ENCODE results near the gene PLEKHA6.
"Not testable (repeated sequence)": the region's sequence is repeated elsewhere in the genome, so short reads cannot be mapped to it uniquely, and the experiment has no call there.

PLEKHA6 gene

DNA sequence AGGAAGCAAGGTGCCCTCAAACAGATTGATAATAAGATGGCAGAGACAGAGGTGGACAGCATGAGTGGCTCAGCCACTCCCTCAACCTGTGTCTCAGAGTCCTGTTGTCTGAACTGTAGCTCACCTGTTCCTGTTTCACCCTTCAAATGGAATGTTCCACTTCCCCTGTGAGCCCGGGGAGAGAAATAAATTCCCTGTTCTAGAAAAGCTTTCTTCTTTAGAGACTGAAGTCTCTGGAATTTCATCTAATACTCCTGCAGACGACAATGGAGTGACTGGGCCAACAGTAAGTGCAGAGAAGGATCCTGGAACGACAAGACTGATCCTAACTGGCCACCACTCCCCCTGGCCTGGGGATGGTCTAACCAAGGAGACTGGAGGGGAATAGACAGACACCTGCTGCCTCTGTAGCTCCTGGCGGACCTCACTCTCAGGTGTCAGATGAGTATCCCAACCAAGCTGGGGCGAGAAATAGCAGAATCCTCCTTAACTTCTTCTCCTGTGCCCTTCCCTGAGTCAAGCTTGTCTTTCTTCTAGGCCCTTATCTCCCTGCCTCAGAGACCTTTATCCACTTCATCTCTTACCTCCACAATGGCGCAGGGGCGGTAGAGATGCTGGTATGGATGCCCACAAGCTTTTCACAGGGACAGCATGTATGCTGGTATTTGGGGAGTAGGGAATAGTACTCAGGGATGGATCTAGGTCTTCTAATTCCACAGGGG is 45.4 kb downstream of the PLEKHA6 start:
- FAIRE-seq: no peak

DNA sequence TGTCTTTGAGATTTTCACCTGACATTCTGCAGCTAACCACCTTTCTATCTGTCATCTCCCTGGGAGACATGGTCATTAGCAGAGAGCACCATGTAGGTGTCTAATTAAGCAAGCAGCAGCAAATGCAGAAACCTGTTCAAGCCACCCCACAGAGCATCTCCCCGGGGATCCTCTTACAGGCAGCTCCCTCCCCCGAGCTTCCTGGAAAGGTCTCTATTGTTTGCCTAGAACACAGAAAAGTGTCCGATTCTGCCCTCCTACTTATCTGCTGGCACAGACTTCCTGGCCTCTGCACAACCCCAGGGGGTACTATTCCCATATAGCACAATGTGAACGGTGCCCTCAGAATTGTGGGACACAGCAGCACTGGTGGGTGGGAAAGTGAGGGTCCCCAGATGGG is 46.1 kb downstream of the PLEKHA6 start:
- FAIRE-seq (no peak), DNase-seq (ENCODE audit: low spot score) (no peak)

More for the DNA sequence above, 45.4 kb downstream of the PLEKHA6 start:
- DNase-seq (ENCODE audit: low spot score): no peak

DNA sequence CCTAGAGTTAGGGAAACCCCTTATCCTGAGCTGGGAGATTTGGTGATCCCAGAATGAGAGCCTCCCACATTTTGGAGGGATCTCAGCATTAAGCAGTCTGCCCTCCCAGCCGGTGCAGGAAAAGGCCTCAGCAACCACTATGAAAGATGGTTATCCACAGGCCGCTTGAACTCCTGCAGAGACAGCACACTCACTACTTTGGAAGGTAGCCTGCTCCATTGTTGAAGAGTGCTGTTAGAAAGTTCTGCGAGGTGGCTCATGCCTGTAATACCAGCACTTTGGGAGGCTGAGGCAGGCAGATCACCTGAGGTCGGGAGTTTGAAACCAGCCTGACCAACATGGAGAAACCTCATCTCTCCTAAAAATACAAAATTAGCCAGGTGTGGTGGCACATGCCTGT is 48.8 kb downstream of the PLEKHA6 start:
- not testable (repeated sequence) for FAIRE-seq; DNase-seq (ENCODE audit: low spot score)

DNA sequence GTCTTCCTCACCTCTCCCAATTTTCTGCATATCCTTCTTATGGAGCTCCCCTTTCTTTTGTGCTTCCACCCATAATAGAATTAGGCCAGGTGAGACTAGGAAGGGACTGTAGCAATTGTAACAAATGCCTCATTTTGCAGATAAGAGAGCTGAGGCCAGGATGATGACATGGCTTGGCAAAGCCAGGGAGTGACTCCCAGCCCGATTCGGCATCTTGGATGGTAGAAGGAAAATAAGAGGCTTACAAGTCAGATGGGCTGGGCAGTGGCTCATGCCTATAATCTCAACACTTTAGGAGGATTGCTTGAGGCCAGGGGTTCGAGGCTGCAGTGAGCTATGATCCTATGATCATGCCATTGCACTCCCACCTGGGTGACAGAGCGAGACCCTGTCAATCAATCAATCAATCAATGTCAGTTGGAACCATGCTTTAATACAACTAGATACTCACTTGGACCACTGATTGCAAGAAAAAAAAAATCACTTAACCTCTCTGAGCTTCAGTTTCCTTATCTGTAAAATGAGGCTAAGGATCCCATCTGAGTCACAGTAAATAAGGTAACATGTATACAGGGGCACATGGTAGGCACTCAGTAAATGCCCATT is 51.6 kb downstream of the PLEKHA6 start:
- FAIRE-seq (no peak), DNase-seq (ENCODE audit: low spot score) (no peak)

DNA sequence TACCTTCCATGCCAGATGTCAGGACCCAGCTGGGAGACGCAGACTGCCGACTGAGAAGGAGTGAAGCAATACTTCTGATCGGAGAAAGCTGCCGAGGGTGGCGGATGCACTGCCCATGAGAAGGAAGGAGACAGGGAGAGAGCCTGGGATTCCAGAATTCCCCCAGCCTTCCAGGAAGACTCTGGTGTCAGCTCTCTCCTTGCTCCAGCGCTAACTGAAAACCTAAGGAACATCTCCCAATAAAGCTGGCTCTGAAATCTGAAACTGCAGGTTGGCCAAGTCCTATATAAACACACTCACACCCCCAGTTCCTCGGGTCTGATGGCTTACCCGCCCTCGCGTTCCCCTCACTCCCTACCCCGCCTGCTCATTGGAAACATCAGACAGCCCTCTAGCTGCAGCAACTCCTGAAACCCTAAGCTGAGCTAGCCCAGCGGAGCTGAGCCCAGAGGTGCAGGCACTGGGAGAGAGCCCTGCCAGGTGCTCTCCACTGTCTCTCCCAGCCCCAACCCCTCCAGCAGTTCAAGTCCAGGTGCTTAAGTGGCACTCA is 52.3 kb downstream of the PLEKHA6 start:
- FAIRE-seq (no peak), DNase-seq (ENCODE audit: low spot score) (no peak)

DNA sequence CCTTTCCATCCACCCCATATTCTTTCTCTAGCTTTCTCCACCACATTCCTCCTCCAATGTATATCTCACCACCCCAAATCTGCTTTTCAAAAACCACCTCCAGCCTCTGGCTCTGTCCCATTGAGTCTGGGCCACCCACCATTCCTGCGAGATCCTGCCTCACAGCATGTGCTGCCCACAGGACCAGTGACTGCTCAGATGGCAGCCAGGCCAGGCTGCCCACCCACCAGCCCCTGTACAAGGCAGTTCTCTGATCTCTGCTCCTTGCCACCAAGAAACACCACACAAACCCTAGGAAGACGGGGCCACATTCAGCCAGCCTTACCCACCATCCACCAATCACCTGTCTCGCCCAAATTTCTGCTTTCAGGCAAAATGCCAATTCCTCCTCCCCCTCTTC is 53.7 kb downstream of the PLEKHA6 start:
- FAIRE-seq: no peak

DNA sequence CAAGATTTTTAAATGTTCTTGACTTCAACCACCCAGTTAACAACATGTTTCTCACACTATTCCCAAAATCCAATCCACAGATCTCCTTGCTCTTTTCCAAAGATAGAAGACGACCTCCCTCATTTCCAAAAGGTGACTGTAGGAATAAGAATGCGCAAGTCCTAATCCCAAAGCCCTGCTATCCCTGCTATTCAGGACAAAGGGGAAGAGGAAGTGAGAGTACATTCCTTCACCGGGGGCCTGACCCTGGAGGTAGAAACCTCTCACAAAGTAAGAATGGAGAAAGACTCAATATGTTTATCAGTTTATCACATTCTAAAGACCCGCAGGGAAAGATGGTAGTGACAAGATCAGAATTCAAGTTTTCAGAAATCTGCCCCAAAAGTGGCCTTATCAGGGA is 55.7 kb downstream of the PLEKHA6 start:
- DNase-seq (ENCODE audit: low spot score) (no peak), FAIRE-seq (no peak)

More for the DNA sequence above, 53.7 kb downstream of the PLEKHA6 start:
- DNase-seq (ENCODE audit: low spot score): no peak

DNA sequence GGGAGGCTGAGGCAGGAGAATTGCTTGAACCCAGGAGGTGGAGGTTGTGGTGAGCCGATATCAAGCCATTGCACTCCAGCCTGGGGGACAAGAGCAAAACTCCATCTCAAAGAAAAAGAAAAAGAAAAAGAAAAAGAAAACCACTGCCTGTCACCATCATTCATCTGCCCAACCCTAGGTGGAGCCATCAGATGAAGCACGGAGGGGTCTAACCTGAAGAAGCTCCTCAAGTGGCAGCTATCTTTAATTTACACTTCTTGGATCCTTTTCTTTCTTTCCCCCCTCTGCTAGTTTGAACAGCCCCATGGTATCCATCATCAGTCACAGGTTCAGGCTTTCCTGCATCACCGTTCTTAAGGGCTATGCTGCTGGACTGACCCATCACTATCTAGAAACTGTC is 57.0 kb downstream of the PLEKHA6 start:
- DNase-seq (ENCODE audit: low spot score) (no peak), FAIRE-seq (no peak)

DNA sequence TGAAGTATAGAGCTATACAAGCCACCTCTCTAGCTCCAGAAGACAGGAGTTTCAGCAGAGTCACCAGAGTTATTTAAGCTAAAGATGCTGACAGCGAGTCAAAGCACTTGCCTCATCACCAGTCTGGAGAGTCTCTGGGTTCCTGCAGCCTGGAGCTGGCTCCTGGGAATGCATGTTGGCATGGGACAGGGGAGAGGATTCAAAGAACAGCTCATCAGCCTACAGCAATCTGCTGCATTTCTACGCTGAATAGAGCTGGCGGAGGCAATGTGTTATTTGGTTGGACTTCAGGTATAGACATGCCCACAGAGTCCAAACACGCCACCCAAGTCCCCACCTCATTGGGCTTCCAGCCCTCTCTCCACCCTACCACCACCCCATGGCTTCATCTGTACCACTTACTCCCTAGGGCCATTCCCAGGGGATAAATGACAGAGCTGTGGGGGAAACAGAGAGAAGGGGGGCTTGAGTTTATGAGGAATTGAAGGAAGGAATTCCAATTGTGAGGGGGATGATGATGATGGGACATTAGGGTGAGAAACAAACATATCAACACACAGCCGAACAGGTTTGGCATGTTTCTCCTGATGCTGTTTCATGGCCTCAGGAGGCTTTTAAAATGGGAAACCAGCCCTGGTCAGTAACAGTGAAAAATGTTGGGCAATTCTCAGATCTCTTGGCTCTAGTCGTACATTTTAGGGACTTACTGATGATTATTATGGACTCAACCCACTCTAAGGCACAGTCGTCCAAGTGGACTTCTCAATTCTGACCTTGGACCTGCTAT is 58.4 kb downstream of the PLEKHA6 start:
- no peak for DNase-seq (ENCODE audit: low spot score)
- FAIRE-seq: no peak

DNA sequence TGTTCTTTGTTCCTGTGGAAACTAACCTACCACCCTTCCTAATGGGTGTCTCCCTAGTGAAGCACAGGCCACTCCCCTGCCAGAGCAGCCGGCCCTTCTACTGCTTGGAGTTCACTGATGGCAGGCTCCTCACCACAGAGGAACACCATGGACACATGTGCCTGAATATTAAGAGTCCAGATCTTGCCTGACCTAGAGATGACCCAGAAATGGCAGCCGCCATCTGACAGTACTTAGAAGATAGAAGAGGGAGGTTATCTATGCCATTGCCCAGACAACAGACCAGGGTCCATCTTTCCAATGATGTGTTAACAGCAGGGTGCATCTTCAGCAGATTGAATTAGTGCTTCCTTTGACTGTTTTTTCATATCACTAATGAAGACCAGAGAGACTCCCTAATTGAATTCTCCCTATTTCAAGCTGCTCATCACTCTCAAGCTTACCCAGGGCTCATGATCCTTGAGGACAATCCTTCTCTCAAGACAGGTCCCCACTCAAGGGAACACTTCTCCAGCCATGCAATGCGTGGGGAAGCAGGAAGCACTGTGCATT is 59.8 kb downstream of the PLEKHA6 start:
- FAIRE-seq (no peak), DNase-seq (ENCODE audit: low spot score) (no peak)

DNA sequence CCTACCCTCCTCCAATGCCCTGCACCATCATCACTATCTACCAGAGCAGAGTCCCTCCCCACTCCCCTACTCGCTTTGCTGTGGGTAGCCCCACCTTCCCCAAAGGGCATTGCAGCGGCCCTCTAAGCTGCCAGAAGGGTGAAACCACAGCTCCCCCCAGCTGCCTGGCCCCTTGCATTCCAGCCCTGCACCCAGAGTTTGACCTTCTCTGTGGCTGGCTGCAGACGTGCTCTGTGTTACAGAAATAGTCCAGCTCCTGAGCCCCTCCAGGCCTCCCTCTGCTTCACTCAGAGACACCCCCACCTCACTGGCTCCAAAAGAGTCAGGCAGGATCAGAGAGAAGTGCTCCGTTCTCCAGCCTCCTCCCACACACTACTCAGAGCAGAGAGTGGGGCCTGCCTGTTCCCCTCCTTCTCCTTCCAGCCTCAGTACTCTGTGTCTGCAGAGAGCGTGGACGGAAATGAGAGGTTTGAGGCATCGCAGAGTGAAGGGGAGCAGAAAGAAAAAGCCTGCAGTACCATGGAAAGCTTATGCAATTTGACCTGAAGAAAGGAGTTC is 63.2 kb downstream of the PLEKHA6 start:
- DNase-seq (ENCODE audit: low spot score) (no peak), FAIRE-seq (no peak)

DNA sequence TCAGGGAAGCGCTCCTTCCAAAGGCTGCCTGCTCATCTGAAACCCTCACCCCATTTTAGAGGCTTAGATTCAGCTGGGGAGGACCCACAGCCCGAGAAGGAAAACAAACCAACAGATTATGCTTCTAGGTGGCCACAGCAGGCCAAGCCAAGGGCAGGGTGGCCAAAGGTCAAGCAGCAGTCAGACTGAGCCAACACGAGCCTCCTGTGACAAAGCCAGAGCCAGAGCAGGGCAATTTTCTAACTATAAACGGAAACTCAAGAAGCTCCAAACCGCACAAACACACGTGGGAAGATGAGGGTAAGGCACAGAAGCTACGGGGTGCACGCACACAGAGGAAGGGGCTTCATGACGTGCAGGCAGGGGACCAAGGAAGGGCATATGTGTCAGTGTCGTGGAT is 64.1 kb downstream of the PLEKHA6 start:
- FAIRE-seq: no peak
- no peak for DNase-seq (ENCODE audit: low spot score)

DNA sequence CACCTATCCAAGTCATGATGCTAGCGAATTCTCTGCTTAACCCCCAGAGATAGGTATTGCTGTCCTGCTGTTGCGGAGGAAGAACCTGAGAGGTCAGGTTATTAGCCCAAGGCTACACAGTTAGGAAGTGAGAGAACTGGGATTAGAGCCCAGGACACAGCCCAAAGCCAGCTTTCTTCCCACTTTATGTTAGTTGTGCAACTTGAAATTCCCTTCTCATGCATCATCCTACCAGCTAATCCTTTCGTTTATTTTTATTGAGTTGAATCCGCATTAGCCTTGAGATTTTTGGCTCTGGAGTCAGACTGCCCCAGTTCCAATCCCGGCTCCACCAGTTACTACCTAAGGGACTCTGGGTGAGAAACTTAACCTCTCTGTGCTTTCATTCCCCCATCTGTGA is 65.4 kb downstream of the PLEKHA6 start:
- peak; percentile 61 for DNase-seq (ENCODE audit: low spot score)
- no peak for FAIRE-seq

DNA sequence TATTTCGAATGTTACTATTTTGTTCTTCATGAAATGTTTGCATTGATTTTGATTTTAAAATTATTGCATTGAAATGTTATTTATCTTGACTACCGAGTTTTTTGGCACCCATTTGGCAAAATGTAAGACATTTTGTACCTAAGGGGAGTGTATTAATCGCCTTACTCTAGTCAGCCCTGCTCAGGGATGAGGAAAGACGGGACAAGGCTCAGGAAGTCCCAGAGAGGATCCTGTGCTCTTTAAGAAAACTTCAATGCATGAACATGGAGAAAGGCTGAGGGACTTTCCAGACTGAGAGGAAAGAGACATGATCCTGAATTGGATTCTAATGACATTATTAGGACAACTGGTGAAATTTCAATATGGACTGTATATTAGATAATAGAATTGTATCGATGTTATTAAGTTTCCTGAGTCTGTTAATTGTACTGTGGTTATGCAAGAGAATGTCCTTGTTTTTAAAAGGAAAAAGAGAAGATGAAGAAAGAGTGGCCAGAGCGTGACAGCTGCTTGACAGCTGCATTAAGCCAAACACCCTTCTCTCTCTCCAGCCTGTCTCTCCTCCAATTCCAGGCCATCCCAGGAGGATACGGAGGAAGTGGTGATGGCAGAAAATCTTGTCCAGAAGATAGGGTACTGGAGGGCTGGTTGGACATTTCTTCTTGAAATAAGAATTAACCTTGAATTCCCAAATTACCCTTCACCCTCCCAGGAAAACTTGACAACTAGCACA is 66.0 kb downstream of the PLEKHA6 start:
- FAIRE-seq: no peak

DNA sequence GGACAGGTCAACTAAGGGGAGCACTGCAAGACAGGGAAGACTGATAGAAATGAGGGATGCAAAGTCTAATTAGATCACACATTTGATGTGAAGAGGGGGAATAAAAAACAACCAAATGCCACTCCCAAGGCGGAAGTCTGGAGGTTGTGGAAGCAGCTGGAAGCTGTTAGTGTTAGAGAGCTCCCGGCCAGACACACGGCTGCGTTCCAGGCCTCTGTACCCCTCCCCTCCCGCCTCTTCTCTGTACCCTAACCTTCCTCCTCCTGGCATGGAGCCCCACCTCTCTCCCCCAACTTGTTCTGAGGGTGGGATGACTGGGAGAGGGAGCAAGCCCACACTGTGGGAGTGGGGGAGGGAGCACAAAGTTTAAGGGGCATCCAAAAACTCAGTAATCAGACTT is 67.0 kb downstream of the PLEKHA6 start:
- DNase-seq (ENCODE audit: low spot score): no peak
- FAIRE-seq: no peak

More for the DNA sequence above, 66.0 kb downstream of the PLEKHA6 start:
- DNase-seq (ENCODE audit: low spot score): no peak

DNA sequence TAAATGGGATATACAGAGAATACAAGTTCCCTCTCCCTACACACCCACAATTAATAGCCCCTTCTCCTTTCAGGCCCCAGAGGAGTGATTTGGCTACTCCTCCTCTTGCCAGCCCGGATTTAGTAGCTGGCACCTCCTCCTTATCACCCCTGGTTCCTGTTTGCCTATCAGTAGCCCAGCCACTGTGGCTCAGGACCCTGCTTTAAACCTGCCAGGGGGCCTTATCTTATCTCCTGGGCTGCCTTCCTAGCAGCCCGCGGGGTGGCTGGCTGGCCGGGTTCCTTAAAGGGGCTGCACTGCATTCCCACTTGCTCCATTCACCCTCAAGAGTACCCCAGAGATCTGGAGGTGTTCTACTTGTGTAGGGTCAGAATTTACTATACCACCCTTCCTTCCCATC is 70.4 kb downstream of the PLEKHA6 start:
- no peak for FAIRE-seq
- DNase-seq (ENCODE audit: low spot score): no peak

DNA sequence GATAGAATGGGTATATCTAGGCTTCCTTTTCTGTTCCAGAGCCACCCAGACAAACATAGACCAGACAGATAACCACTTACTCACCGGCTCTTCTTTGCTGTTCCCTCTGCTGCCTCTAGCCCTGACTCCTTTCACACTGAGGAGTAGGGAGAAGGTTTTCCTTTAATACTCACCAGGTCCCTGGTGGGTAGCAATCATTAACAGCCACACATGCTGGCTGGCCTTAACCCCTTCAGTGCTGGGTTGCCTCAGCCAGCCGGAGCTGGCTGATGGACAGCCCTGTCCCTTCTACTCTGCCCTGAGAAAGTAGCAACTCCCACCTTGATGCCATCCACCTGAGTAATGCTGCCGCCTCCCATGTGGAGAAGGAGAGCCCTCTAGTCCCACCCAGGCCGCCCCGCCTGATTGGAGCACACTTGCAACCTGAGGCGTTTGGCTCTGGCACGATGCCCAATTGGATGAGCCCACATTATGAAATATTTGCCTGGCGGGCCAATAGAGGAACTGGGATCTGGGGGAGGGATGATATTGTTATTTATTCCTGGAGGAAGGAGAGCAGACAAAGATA is 71.6 kb downstream of the PLEKHA6 start:
- FAIRE-seq (no peak), DNase-seq (ENCODE audit: low spot score) (peak; percentile 55)

DNA sequence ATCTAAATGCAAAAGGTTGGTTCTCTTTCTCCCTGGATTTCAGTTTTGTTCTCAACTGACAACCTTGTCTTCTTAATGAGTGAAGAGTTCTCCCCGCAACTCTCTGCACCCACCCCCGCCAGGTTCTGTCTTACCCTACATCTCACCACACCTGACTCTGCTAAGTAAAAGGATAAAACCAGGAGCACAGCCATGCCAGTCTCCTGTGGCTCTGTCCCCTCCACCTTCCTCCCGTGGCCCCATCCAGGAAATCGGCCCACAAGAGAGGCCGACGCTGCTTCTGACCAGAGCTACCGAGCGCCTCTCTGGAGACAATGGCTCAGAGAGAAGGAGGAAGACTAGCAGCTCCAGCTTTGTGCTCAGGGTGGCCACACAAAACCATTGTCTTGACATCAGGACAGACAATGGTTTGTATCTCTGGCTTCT is 72.2 kb downstream of the PLEKHA6 start:
- DNase-seq (ENCODE audit: low spot score): no peak
- no peak for FAIRE-seq

DNA sequence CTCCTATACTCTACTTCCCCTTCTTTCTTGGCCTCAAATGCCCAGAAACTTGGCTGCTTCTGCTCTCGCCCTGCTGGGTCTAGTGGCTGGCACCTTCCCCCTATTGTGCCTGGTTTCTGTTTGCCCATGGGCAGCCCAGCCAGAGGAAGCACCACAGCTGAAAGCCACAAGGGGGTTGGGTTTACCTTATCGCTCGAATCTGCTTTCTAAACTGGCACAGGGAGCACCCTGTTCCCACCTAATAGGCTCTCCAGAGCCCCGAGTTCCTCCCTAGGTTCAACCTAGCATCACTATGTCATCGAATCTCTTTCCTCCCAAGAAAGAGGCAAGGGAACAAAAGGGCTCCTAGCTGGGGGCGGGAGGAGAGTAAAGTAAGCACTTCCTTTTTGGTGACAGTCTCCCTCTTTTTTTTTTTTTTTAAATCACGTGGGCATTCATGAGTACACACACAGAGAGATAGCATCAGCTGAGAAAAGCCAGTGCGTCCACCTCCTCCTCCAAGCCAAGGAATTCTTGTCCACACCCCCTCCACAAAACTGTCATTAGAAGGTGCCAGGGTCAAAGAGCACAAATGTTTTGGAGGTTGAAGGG is 72.8 kb downstream of the PLEKHA6 start:
- peak; percentile 34 for DNase-seq (ENCODE audit: low spot score)
- no peak for FAIRE-seq

DNA sequence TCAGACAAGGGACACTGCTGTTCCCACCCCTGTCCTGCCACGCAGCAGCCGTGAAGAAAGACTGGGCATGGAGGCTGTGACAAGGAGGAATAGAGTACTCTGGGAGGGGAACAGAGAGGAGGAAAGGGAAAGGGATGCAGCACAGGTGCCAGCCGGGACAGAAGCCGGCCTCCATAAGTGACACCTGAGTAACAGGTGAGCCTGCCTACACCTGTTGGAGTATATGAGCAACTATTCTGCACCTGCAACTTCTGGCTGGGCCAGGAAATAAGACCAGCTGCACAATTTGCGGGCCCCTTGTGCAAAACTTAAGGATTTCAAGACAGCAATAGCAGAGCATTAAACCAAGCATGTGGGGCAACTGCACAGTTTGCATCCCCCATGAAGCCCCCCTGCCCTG is 73.4 kb downstream of the PLEKHA6 start:
- DNase-seq (ENCODE audit: low spot score) (no peak), FAIRE-seq (no peak)
